H9 (cell line): ENCODE data around the gene UPF1. TPM values are rescaled to one million over a fixed set of nuclear protein-coding genes. Genes with fewer than 3 reads are reported as not detected.

Experiments used
- DNase-seq: peaks from one replicate; pipeline ENCODE4 v3.0.0-alpha.2; 2017
- H2AFZ ChIP-seq: one replicate; pipeline ENCODE4 v1.6.1; 2013; ENCODE audit warnings: mild to moderate bottlenecking, low read length, control low read depth, moderate library complexity
- H2AK5ac ChIP-seq: 2 replicates; pipeline ENCODE4 v1.6.1; 2013; ENCODE audit warnings: low read length, control low read depth, mixed read lengths; ENCODE audit not compliant: insufficient read length
- H2BK120ac ChIP-seq: one replicate; pipeline ENCODE4 v1.6.1; 2013; ENCODE audit warnings: low read depth, mild to moderate bottlenecking, low read length, control low read depth, inconsistent platforms; ENCODE audit not compliant: poor library complexity, severe bottlenecking
- H2BK12ac ChIP-seq: 2 replicates; pipeline ENCODE4 v1.6.1; 2013; ENCODE audit warnings: low read length, control low read depth, mixed read lengths, low read depth; ENCODE audit not compliant: insufficient read length
- H2BK15ac ChIP-seq: 2 replicates; pipeline ENCODE4 v1.6.1; 2013; ENCODE audit warnings: low read depth, low read length, control low read depth
- H2BK20ac ChIP-seq: one replicate; pipeline ENCODE4 v1.6.1; 2013; ENCODE audit warnings: low read depth, mild to moderate bottlenecking, low read length, control low read depth, inconsistent platforms; ENCODE audit not compliant: poor library complexity, severe bottlenecking
- H2BK5ac ChIP-seq: 2 replicates; pipeline ENCODE4 v1.6.1; 2013; ENCODE audit warnings: low read length, control low read depth, mixed read lengths; ENCODE audit not compliant: insufficient read length
- H3K14ac ChIP-seq: 2 replicates; pipeline ENCODE4 v1.6.1; 2013; ENCODE audit warnings: low read length, control low read depth; ENCODE audit not compliant: insufficient read depth
- H3K18ac ChIP-seq: 2 replicates; pipeline ENCODE4 v1.6.1; 2013; ENCODE audit warnings: low read depth, mild to moderate bottlenecking, mixed read lengths, low read length, control low read depth; ENCODE audit not compliant: insufficient read length
- H3K23ac ChIP-seq: 2 replicates; pipeline ENCODE4 v1.6.1; 2013; ENCODE audit warnings: low read length, control low read depth, mixed read lengths, low read depth; ENCODE audit not compliant: insufficient read length
- H3K23me2 ChIP-seq: 2 replicates; pipeline ENCODE4 v1.6.1; 2013; ENCODE audit warnings: low read depth, mild to moderate bottlenecking, mixed read lengths, low read length, control low read depth; ENCODE audit not compliant: insufficient read length, poor library complexity, severe bottlenecking
- H3K27ac ChIP-seq: 2 replicates; pipeline ENCODE4 v1.5.1; 2013; ENCODE audit warnings: low read length, control low read depth, mixed read lengths, low read depth; ENCODE audit not compliant: insufficient read length
- H3K27me3 ChIP-seq: 2 replicates; pipeline ENCODE4 v1.6.1; 2013; ENCODE audit warnings: low read length, control low read depth, inconsistent platforms; ENCODE audit not compliant: insufficient read depth
- H3K4ac ChIP-seq: 2 replicates; pipeline ENCODE4 v1.6.1; 2013; ENCODE audit warnings: low read depth, mild to moderate bottlenecking, control low read depth, inconsistent platforms, low read length, moderate library complexity
- H3K4me1 ChIP-seq: 2 replicates; pipeline ENCODE4 v1.6.1; 2013; ENCODE audit warnings: low read length, control low read depth, inconsistent platforms; ENCODE audit not compliant: insufficient read depth
- H3K4me2 ChIP-seq: 2 replicates; pipeline ENCODE4 v1.6.1; 2013; ENCODE audit warnings: low read length, control low read depth, mixed read lengths; ENCODE audit not compliant: insufficient read length, insufficient read depth
- H3K56ac ChIP-seq: 2 replicates; pipeline ENCODE4 v1.6.1; 2013; ENCODE audit warnings: low read depth, mild to moderate bottlenecking, mixed read lengths, low read length, control low read depth; ENCODE audit not compliant: insufficient read length
- H3K79me1 ChIP-seq: 2 replicates; pipeline ENCODE4 v1.6.1; 2013; ENCODE audit warnings: low read depth, mild to moderate bottlenecking, moderate library complexity, low read length, control low read depth, inconsistent platforms; ENCODE audit not compliant: insufficient read depth, poor library complexity, severe bottlenecking
- H3K79me2 ChIP-seq: 2 replicates; pipeline ENCODE4 v1.6.1; 2013; ENCODE audit warnings: low read length, control low read depth, inconsistent platforms; ENCODE audit not compliant: insufficient read depth
- H3K9ac ChIP-seq: 2 replicates; pipeline ENCODE4 v1.6.1; 2013; ENCODE audit warnings: low read length, control low read depth, mixed read lengths; ENCODE audit not compliant: insufficient read length; ENCODE audit errors: extremely low read depth
- H3K9me3 ChIP-seq: one replicate; pipeline ENCODE4 v1.6.1; 2013; ENCODE audit warnings: low read depth, low read length, inconsistent platforms; ENCODE audit not compliant: control insufficient read depth
- H3T11ph ChIP-seq: one replicate; pipeline ENCODE4 v1.6.1; 2013; ENCODE audit warnings: mild to moderate bottlenecking, low read length, control low read depth, inconsistent platforms
- H4K20me1 ChIP-seq: one replicate; pipeline ENCODE4 v1.6.1; 2013; ENCODE audit not compliant: control insufficient read depth, insufficient read length, insufficient read depth
- H4K5ac ChIP-seq: 2 replicates; pipeline ENCODE4 v1.6.1; 2013; ENCODE audit warnings: low read depth, mild to moderate bottlenecking, mixed read lengths, low read length, control low read depth; ENCODE audit not compliant: insufficient read length
- H4K8ac ChIP-seq: replicated peaks from 2 replicates; pipeline ENCODE4 v1.6.1; 2013; ENCODE audit warnings: low read length, control low read depth, mixed read lengths, low read depth; ENCODE audit not compliant: insufficient read length
- H4K91ac ChIP-seq: 2 replicates; pipeline ENCODE4 v1.6.1; 2013; ENCODE audit warnings: low read depth, mild to moderate bottlenecking, moderate library complexity, mixed read lengths, low read length, control low read depth; ENCODE audit not compliant: insufficient read length
- H3K27ac Mint-ChIP-seq, 3 experiments: 2 replicates in 2 of 3; 3 replicates in 1 of 3; pipeline ENCODE4 v1.8.0; 2020 to 2021; ENCODE audit warnings: mixed read lengths in 3 of 3, mild to moderate bottlenecking in 1 of 3, moderate library complexity in 1 of 3
- H3K27me3 Mint-ChIP-seq: 2 replicates; pipeline ENCODE4 v1.8.0; 2021; ENCODE audit warnings: low read depth, mild to moderate bottlenecking, moderate library complexity, mixed read lengths
- H3K36me3 Mint-ChIP-seq, 3 experiments: 2 replicates in 2 of 3; 3 replicates in 1 of 3; pipeline ENCODE4 v1.8.0; 2020 to 2021; ENCODE audit warnings: low read depth in 3 of 3, mixed read lengths in 3 of 3; ENCODE audit not compliant: insufficient read depth in 1 of 3
- H3K4me1 Mint-ChIP-seq, 2 experiments: 2 replicates each; pipeline ENCODE4 v1.8.0; 2020; ENCODE audit warnings: mixed read lengths in 2 of 2
- H3K4me3 Mint-ChIP-seq, 2 experiments: 2 replicates in 1 of 2; 3 replicates in 1 of 2; pipeline ENCODE4 v1.8.0; 2020 to 2021; ENCODE audit warnings: mild to moderate bottlenecking in 2 of 2, mixed read lengths in 2 of 2, moderate library complexity in 1 of 2
- H3K9me3 Mint-ChIP-seq, 2 experiments: 2 replicates in 1 of 2; 3 replicates in 1 of 2; pipeline ENCODE4 v1.8.0; 2020; ENCODE audit warnings: mild to moderate bottlenecking in 2 of 2, mixed read lengths in 2 of 2, moderate library complexity in 1 of 2
- CTCF ChIP-seq: fragments of 200-600 bp; sonication (generic); conservative IDR thresholded peaks from 3 replicates; pipeline ENCODE4 v1.8.0; 2021; ENCODE audit warnings: antibody characterized with exemption, mild to moderate bottlenecking
- WGBS: extraction: QIAGEN DNeasy Blood & Tissue Kit; methylation state at CpG from one replicate; pipeline ENCODE4 v1.1.7; 2013; ENCODE audit warnings: missing lambda C conversion rate, low lambda C conversion rate, mixed read lengths; ENCODE audit not compliant: insufficient read length; ENCODE audit errors: extremely low coverage; 5-methylcytosine and 5-hydroxymethylcytosine counted together
- total RNA-seq: library from RNA; stranded (reverse); gene quantifications from 2 replicates; pipeline ENCODE4 v1.2.1, GENCODE V29; 2021

The UPF1 gene
- total RNA-seq, 1 experiment from 2014 or later, result 85.4 TPM

- DNase-seq, result no peak
- H3K27me3 ChIP-seq, result no peaks in the 10 kb centered on the region
- no peak overlapping the region for H3K4ac ChIP-seq
- H3K56ac ChIP-seq, result no peak overlapping the region
- no peaks in the 10 kb centered on the region for H3K23me2 ChIP-seq
- H4K5ac ChIP-seq, result no peak overlapping the region
- H3T11ph ChIP-seq, result no peak overlapping the region
- no peaks in the 10 kb centered on the region for H3K4me1 ChIP-seq
- H2AK5ac ChIP-seq, result no peak overlapping the region
- H3K18ac ChIP-seq, result no peak overlapping the region
- H2BK20ac ChIP-seq, result no peak overlapping the region
- Mint-ChIP-seq H3K9me3 (no peaks in the 10 kb centered on the region), H3K4me1 (no peaks in the 10 kb centered on the region), H3K36me3 (peaks cover 45 to 93% (median 87%) of the 10 kb centered on the region in 3 experiments), H3K27me3 (no peaks in the 10 kb centered on the region), H3K4me3 (no peak overlapping the region), H3K27ac (peak overlapping the region; percentile 41 to 93 (median 75); a peak in 4 of 7 replicates)
- no peak overlapping the region for H4K91ac ChIP-seq
- H2BK12ac ChIP-seq, result no peak overlapping the region
- no CpG with 5 or more reads among the region's 22 CpGs for WGBS
- H3K4me2 ChIP-seq, result no peak overlapping the region
- H2AFZ ChIP-seq, result no peak overlapping the region
- H3K14ac ChIP-seq, result no peak overlapping the region
- no peaks in the 10 kb centered on the region for H3K79me2 ChIP-seq
- H2BK5ac ChIP-seq, result no peak overlapping the region
- no peaks in the 10 kb centered on the region for H3K9me3 ChIP-seq
- H3K79me1 ChIP-seq, result no peaks in the 10 kb centered on the region
- no peak overlapping the region for H2BK120ac ChIP-seq
- H4K20me1 ChIP-seq, result no peaks in the 10 kb centered on the region
- H3K23ac ChIP-seq, result no peak overlapping the region
- no peak overlapping the region for H3K9ac ChIP-seq
- H4K8ac ChIP-seq, result no peak overlapping the region
- H2BK15ac ChIP-seq, result no peak overlapping the region
- no peak overlapping the region for H3K27ac ChIP-seq
- TF ChIP-seq CTCF, result peak; percentile 52
Measured at GRCh38 chr19:18856385-18857126, 24.8 kb downstream of the UPF1 start.
